WTC11 (cell line): ENCODE data around the gene SYCP3. TPM values are rescaled to one million over a fixed set of nuclear protein-coding genes. Genes with fewer than 3 reads are reported as not detected.

ENCODE experiments used
- ATAC-seq: fragments of 200-7000 bp; cut with Tn5 transposase; 2 replicates; pipeline ENCODE4 v1.10.0; 2021; ENCODE audit warnings: mild to moderate bottlenecking, moderate library complexity
- Bru-seq: library from RNA; stranded (reverse); fragments of 400-500 nt; gene quantifications from one replicate; lab custom pipeline; 2021; lab: Mats Ljungman, UMichigan
- CTCF ChIA-PET: fragments of 300-600 bp; sonication (Branson Sonifier 250); formaldehyde crosslinking; loops from one replicate; lab custom pipeline; 2021; ENCODE audit warnings: antibody characterized with exemption; lab: Charles Lee
- POLR2A ChIA-PET: fragments of 350-600 bp; sonication (Branson Sonifier 250); formaldehyde crosslinking; loops from one replicate; lab custom pipeline; 2021; ENCODE audit warnings: antibody characterized with exemption; lab: Charles Lee
- DNase-seq: peaks from one replicate; pipeline ENCODE4 v3.0.0; 2021; ENCODE audit warnings: low spot score
- H3K27ac Mint-ChIP-seq: 2 replicates; pipeline ENCODE4 v1.8.0; 2021; ENCODE audit warnings: mixed read lengths
- H3K27me3 Mint-ChIP-seq: 2 replicates; pipeline ENCODE4 v1.8.0; 2021; ENCODE audit warnings: low read depth, mild to moderate bottlenecking, moderate library complexity, mixed read lengths
- H3K36me3 Mint-ChIP-seq: 2 replicates; pipeline ENCODE4 v1.8.0; 2021; ENCODE audit warnings: mixed read lengths
- H3K4me1 Mint-ChIP-seq: 2 replicates; pipeline ENCODE4 v1.8.0; 2022; ENCODE audit warnings: mixed read lengths
- H3K4me3 Mint-ChIP-seq: 2 replicates; pipeline ENCODE4 v1.8.0; 2021; ENCODE audit warnings: mild to moderate bottlenecking, moderate library complexity, mixed read lengths
- H3K9me3 Mint-ChIP-seq: 2 replicates; pipeline ENCODE4 v1.8.0; 2021; ENCODE audit warnings: mixed read lengths
- ATF2 ChIP-seq: sonication (generic); formaldehyde crosslinking; IDR thresholded peaks from 2 replicates; pipeline ENCODE4 v1.8.1; 2022; ENCODE audit warnings: low read depth, missing genetic modification reagents, borderline replicate concordance
- CREM ChIP-seq: sonication (generic); formaldehyde crosslinking; IDR thresholded peaks from 2 replicates; pipeline ENCODE4 v1.8.1; 2022; ENCODE audit warnings: mild to moderate bottlenecking, missing genetic modification reagents, moderate library complexity
- ETV6 ChIP-seq: sonication (generic); formaldehyde crosslinking; IDR thresholded peaks from 2 replicates; pipeline ENCODE4 v1.8.1; 2022; ENCODE audit warnings: mild to moderate bottlenecking, missing genetic modification reagents
- HMGA2 ChIP-seq: fragments of 250-450 bp; sonication (Bioruptor Pico); IDR thresholded peaks from 2 replicates; pipeline ENCODE4 v1.4.0; 2021; ENCODE audit warnings: mild to moderate bottlenecking, moderate library complexity
- RORB ChIP-seq: fragments of 250-450 bp; sonication (Bioruptor Pico); IDR thresholded peaks from 2 replicates; pipeline ENCODE4 v1.9.0; 2021; ENCODE audit warnings: mild to moderate bottlenecking
- SOX15 ChIP-seq: fragments of 250-450 bp; sonication (Bioruptor Pico); IDR thresholded peaks from 2 replicates; pipeline ENCODE4 v1.9.0; 2021; ENCODE audit warnings: mild to moderate bottlenecking
- TCF7 ChIP-seq: sonication (generic); formaldehyde crosslinking; IDR thresholded peaks from 2 replicates; pipeline ENCODE4 v1.8.0; 2022; ENCODE audit warnings: mild to moderate bottlenecking, low read depth, missing genetic modification reagents, moderate library complexity
- USF2 ChIP-seq: sonication (generic); formaldehyde crosslinking; IDR thresholded peaks from 2 replicates; pipeline ENCODE4 v1.8.1; 2023; ENCODE audit warnings: mild to moderate bottlenecking, missing genetic modification reagents, moderate library complexity
- ZMAT4 ChIP-seq: fragments of 250-450 bp; sonication (Bioruptor Pico); IDR thresholded peaks from 2 replicates; pipeline ENCODE4 v1.9.0; 2021; ENCODE audit warnings: mild to moderate bottlenecking
- ZNF512 ChIP-seq: sonication (generic); formaldehyde crosslinking; IDR thresholded peaks from 2 replicates; pipeline ENCODE4 v1.8.1; 2022; ENCODE audit warnings: missing genetic modification reagents, borderline replicate concordance
- long read RNA-seq, 3 experiments: library from RNA in 1 of 3; library from capped mRNA in 1 of 3; library from polyadenylated mRNA in 1 of 3; unstranded in 2 of 3; stranded (forward) in 1 of 3; transcript quantifications; one replicate each; pipeline ENCODE4 v2.0.0, GENCODE V29; 2021
- total RNA-seq: library from RNA; stranded (reverse); gene quantifications from 3 replicates; pipeline ENCODE4 v1.2.3, GENCODE V29; 2021
- TF ChIP-seq, protein P1 (sequence below): fragments of 250-450 bp; sonication (Bioruptor Pico); conservative IDR thresholded peaks from 2 replicates; pipeline ENCODE4 v1.9.0; 2021; ENCODE audit warnings: mild to moderate bottlenecking
- TF ChIP-seq, protein P2 (sequence below): sonication (generic); formaldehyde crosslinking; IDR thresholded peaks from 2 replicates; pipeline ENCODE4 v1.8.0; 2022; ENCODE audit warnings: mild to moderate bottlenecking, missing genetic modification reagents
- TF ChIP-seq, protein P3 (sequence below): fragments of 250-450 bp; sonication (Bioruptor Pico); IDR thresholded peaks from 2 replicates; pipeline ENCODE4 v1.9.0; 2021; ENCODE audit warnings: mild to moderate bottlenecking, borderline replicate concordance
- TF ChIP-seq, protein P4 (sequence below): sonication (generic); formaldehyde crosslinking; IDR thresholded peaks from 2 replicates; pipeline ENCODE4 v1.8.0; 2022; ENCODE audit warnings: mild to moderate bottlenecking, missing genetic modification reagents
- TF ChIP-seq, protein P5 (sequence below): sonication (generic); formaldehyde crosslinking; IDR thresholded peaks from 2 replicates; pipeline ENCODE4 v1.8.1; 2023; ENCODE audit warnings: mild to moderate bottlenecking, missing genetic modification reagents

SYCP3 gene
- total RNA-seq (0.15 TPM in 1 of 3 replicates, not detected in the others), Bru-seq, nascent RNA (percentile 25 among the genes with signal in this experiment)
- long read RNA-seq, experiment 1, partial matches to known transcripts = 0 of 1 reads
- long read RNA-seq, experiment 1, other reads (novel, unspliced or antisense) = 1 of 1 reads
- long read RNA-seq, experiment 2 = 0 reads
- long read RNA-seq, experiment 3 = 0 reads

- Mint-ChIP-seq H3K27ac (no peak within 1 kb of the TSS), H3K4me3 (no peak within 1 kb of the TSS), H3K36me3 (no peaks in the 10 kb centered on the region), H3K27me3 (no peaks in the 10 kb centered on the region), H3K9me3 (no peaks in the 10 kb centered on the region), H3K4me1 (no peaks in the 10 kb centered on the region)
- ATAC-seq (peak; percentile 50), DNase-seq (no peak)
- CTCF ChIA-PET = interaction anchor here (0.6 kb wide), 1 partner anchor 216 kb away, joined by 3 read pairs; no protein-coding TSS in a partner anchor
- POLR2A ChIA-PET = interaction anchor here (1.1 kb wide), 1 partner anchor 20 kb away, joined by 3 read pairs; no protein-coding TSS in a partner anchor
- TF ChIP-seq CREM (CRISPR knock-in tag) (no peak), SOX15 (CRISPR knock-in tag) (no peak), ATF2 (CRISPR knock-in tag) (no peak), RORB (no peak), HMGA2 (CRISPR knock-in tag) (no peak), ZNF512 (CRISPR knock-in tag) (no peak), ETV6 (CRISPR knock-in tag) (no peak), USF2 (CRISPR knock-in tag) (no peak), ZMAT4 (CRISPR knock-in tag) (no peak), TCF7 (no peak)
- TF ChIP-seq, protein P1, sequence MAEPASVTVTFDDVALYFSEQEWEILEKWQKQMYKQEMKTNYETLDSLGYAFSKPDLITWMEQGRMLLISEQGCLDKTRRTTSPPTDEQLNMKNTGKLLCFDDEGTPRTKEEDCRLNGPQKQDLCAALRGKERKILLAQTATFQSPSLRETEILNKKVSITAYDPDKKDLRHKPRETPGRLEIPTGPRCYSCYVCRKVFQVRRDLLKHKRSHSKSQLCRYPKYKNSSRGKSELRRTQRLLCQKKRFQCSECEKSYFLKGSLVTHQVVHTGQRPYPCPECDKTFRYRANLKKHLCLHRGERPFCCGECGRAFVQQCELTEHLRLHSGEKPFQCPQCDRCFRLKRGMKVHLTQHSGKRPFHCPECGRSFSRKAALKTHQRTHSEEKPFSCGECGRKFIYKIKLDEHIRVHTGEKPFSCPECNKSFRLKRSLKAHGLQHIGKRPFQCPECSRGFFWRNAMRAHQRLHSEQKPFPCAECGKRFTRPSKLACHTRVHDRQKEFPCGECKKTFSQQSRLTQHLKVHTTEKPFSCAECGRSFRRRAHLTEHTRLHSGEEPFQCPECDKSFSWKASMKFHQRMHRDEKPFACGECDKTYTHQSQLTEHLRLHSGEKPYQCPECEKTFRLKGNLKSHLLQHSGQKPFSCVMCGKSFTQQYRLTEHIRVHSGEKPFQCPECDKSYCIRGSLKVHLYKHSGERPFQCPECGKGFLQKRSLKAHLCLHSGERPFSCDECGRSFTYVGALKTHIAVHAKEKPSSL (CRISPR knock-in tag) = no peak
- TF ChIP-seq, protein P2, sequence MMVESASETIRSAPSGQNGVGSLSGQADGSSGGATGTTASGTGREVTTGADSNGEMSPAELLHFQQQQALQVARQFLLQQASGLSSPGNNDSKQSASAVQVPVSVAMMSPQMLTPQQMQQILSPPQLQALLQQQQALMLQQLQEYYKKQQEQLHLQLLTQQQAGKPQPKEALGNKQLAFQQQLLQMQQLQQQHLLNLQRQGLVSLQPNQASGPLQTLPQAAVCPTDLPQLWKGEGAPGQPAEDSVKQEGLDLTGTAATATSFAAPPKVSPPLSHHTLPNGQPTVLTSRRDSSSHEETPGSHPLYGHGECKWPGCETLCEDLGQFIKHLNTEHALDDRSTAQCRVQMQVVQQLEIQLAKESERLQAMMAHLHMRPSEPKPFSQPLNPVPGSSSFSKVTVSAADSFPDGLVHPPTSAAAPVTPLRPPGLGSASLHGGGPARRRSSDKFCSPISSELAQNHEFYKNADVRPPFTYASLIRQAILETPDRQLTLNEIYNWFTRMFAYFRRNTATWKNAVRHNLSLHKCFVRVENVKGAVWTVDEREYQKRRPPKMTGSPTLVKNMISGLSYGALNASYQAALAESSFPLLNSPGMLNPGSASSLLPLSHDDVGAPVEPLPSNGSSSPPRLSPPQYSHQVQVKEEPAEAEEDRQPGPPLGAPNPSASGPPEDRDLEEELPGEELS (CRISPR knock-in tag) = no peak
- TF ChIP-seq, protein P3, sequence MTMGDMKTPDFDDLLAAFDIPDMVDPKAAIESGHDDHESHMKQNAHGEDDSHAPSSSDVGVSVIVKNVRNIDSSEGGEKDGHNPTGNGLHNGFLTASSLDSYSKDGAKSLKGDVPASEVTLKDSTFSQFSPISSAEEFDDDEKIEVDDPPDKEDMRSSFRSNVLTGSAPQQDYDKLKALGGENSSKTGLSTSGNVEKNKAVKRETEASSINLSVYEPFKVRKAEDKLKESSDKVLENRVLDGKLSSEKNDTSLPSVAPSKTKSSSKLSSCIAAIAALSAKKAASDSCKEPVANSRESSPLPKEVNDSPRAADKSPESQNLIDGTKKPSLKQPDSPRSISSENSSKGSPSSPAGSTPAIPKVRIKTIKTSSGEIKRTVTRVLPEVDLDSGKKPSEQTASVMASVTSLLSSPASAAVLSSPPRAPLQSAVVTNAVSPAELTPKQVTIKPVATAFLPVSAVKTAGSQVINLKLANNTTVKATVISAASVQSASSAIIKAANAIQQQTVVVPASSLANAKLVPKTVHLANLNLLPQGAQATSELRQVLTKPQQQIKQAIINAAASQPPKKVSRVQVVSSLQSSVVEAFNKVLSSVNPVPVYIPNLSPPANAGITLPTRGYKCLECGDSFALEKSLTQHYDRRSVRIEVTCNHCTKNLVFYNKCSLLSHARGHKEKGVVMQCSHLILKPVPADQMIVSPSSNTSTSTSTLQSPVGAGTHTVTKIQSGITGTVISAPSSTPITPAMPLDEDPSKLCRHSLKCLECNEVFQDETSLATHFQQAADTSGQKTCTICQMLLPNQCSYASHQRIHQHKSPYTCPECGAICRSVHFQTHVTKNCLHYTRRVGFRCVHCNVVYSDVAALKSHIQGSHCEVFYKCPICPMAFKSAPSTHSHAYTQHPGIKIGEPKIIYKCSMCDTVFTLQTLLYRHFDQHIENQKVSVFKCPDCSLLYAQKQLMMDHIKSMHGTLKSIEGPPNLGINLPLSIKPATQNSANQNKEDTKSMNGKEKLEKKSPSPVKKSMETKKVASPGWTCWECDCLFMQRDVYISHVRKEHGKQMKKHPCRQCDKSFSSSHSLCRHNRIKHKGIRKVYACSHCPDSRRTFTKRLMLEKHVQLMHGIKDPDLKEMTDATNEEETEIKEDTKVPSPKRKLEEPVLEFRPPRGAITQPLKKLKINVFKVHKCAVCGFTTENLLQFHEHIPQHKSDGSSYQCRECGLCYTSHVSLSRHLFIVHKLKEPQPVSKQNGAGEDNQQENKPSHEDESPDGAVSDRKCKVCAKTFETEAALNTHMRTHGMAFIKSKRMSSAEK = no peak
- TF ChIP-seq, protein P4, sequence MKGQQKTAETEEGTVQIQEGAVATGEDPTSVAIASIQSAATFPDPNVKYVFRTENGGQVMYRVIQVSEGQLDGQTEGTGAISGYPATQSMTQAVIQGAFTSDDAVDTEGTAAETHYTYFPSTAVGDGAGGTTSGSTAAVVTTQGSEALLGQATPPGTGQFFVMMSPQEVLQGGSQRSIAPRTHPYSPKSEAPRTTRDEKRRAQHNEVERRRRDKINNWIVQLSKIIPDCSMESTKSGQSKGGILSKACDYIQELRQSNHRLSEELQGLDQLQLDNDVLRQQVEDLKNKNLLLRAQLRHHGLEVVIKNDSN (CRISPR knock-in tag) = no peak
- TF ChIP-seq, protein P5, sequence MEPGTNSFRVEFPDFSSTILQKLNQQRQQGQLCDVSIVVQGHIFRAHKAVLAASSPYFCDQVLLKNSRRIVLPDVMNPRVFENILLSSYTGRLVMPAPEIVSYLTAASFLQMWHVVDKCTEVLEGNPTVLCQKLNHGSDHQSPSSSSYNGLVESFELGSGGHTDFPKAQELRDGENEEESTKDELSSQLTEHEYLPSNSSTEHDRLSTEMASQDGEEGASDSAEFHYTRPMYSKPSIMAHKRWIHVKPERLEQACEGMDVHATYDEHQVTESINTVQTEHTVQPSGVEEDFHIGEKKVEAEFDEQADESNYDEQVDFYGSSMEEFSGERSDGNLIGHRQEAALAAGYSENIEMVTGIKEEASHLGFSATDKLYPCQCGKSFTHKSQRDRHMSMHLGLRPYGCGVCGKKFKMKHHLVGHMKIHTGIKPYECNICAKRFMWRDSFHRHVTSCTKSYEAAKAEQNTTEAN (CRISPR knock-in tag) = no peak
Observed at GRCh38 chr12:101738920-101739665, at the start of gene SYCP3. SYCP3 (minus strand) TSS chr12:101739462; CDS start chr12:101737935, 1,527 bp downstream.
